GM21576 (cell line): Measurements from ENCODE around the gene DOCK1.
"Not testable (repeated sequence)": the region's sequence is repeated elsewhere in the genome, so short reads cannot be mapped to it uniquely, and the experiment has no call there.

Source experiments
- ATAC-seq: cut with Tn5 transposase; IDR thresholded peaks from one replicate; pipeline ENCODE4 v1.9.1; 2021; ENCODE audit warnings: mild to moderate bottlenecking, moderate library complexity; ENCODE audit not compliant: unreplicated experiment

The DOCK1 gene

DNA sequence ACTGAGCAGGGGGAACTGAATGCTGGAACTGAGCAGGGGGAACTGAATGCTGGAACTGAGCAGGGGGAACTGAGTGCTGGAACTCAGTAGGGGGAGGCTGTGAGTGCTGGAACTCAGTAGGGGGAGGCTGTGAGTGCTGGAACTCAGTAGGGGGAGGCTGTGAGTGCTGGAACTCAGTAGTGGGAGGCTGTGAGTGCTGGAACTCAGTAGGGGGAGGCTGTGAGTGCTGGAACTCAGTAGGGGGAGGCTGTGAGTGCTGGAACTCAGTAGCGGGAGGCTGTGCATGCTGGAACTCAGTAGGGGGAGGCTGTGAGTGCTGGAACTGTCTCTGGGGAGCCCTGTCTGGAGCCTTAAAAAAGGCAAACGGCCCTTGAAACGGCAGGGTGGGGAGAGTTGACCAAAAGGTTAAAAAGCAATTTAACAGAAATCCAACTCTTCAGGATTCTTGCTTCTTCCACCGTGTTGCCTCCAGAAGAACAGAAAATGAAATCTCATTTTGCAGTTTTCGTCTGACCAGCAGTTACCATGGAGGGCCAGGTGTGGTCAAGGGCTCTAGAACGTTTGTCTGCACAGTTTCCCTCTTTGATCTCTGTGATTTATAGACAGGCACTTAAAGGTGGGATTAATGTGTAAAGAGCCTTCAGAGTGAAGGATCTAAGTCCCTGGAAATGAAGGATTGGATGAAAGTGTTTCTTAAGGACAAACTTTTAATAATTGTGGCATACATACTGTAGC lies 19.1 kb downstream of the DOCK1 start:
- no peak for ATAC-seq

GRCh38 chr10:126924915-126925300 lies 19.7 kb downstream of the DOCK1 start:
- ATAC-seq, result no peak

- ATAC-seq, result no peak
Observed at GRCh38 chr10:126926568-126926967, 21.3 kb downstream of the DOCK1 start.

- no peak for ATAC-seq
Observed at GRCh38 chr10:126927799-126928198, 22.6 kb downstream of the DOCK1 start.

GRCh38 chr10:126928274-126928673 lies 23.0 kb downstream of the DOCK1 start:
- no peak for ATAC-seq

GRCh38 chr10:126929391-126929790 lies 24.2 kb downstream of the DOCK1 start:
- no peak for ATAC-seq

GRCh38 chr10:126930131-126930882 lies 25.1 kb downstream of the DOCK1 start:
- ATAC-seq, result no peak

- no peak for ATAC-seq
Observed at GRCh38 chr10:126930883-126931503, 25.8 kb downstream of the DOCK1 start.

DNA sequence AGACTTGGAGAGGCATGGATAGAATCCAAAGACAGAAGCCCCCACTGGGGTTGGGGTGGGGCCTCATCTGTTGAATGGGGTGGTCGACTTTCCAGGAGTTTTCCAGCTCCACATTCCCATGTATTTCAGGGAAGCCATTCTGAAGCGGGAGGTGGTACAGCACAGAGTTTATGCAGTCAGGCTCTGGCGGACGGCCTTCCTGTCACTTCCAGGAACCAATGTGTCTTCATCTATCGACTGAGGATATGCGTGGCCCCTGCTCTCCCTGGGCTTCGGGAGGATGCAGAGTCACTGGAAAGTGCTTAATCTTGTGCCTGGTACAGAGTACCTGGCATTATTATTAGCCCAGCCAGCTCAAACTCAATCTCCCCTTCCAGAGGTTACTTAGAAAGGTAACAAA lies 26.3 kb downstream of the DOCK1 start:
- no peak for ATAC-seq

- no peak for ATAC-seq
Observed at GRCh38 chr10:126932516-126932915, 27.3 kb downstream of the DOCK1 start.

DNA sequence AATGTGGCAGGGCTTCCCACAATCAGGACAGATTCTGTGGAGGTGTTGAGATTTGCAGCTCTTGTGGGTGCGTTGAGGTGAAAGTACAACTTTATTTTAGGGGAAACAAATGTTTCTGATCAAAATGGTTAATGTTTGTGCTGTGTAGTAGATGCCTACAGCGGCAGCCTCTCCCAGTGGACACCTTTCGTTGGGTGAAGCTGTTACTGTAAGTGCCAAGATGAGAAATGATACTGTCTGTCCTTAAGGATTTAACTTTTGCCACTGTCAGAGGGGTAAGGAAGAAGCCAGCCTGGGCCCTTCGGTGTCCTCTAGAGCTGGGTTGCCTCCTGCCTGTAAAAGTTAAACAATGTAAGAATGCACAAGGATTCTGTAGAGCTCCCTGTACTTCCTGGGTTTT lies 27.9 kb downstream of the DOCK1 start:
- no peak for ATAC-seq

- no peak for ATAC-seq
Observed at GRCh38 chr10:126935263-126935946, 30.2 kb downstream of the DOCK1 start.

DNA sequence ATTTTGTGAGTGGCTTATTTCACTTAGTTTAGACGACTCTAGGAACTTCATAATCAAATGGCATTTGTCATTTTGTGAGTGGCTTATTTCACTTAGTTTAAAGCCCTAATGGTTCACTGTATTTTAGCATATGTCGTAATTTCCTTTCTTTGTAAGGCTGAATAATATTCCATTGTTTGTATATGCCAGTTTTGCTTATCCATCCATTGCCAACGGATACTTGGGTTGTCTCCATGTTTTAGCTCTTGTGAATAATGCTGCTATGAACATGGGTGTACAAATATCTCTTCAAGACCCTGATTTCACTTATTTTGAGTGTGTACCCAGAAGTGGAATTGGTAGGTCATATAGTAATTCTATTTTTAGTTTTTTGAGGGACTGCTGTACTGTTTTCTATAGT lies 31.8 kb downstream of the DOCK1 start:
- no peak for ATAC-seq

GRCh38 chr10:126938121-126938520 lies 32.9 kb downstream of the DOCK1 start:
- not testable (repeated sequence) for ATAC-seq

DNA sequence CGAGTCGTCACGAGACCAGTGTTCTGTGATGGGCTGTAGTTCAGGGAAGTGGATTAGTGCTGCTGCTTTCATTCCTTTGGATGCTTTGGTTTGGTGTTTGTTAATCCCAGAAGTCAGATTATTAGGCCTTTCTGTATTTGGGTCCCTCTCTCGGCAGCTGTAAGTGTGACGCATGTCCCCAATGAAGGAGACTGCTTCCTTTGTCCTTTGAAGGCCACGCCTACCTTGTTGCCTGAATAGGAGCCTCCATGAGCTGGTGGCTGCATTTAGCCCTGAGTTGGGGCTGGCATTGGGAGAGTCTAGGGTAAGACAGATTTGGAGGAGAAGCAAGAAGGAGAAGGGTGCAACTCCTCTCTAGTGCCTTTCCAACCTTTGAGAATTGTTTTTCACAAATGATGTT lies 34.5 kb downstream of the DOCK1 start:
- ATAC-seq, result no peak

GRCh38 chr10:126940670-126941310 lies 35.6 kb downstream of the DOCK1 start:
- no peak for ATAC-seq

- ATAC-seq, result no peak
Observed at GRCh38 chr10:126944191-126944590, 39.0 kb downstream of the DOCK1 start.

DNA sequence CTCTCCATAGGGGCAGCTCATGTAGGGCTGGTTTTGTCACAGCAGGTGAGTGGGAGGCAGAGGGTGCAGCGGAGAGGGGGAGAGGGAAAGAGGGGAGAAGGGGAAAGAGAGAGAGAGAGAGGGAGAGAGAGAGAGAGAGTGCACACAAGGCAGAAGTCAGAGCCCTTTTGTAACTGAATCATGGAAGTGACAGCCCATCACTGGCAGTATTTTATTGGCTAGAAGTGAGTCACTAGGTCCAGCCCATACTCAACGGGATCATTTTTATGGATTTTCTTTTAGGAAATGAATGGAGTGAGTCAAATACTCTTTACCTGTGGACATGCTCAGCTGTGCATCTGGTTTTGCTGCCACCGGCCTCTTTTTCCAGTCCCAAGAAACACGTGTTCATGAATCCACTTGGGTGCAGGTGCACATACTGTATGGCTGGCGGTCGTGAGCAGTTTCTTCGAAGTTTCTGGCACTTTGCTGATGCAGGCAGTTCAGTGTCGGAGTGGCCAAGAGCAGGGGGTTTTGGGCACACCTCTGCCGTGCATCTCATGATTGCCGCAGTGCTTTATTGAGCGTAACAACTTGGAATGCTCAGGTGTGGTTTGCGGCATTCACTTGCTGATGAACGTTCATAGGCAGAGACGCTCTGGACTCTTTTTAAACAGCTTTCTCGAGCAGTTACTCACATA lies 40.3 kb downstream of the DOCK1 start:
- no peak for ATAC-seq

DNA sequence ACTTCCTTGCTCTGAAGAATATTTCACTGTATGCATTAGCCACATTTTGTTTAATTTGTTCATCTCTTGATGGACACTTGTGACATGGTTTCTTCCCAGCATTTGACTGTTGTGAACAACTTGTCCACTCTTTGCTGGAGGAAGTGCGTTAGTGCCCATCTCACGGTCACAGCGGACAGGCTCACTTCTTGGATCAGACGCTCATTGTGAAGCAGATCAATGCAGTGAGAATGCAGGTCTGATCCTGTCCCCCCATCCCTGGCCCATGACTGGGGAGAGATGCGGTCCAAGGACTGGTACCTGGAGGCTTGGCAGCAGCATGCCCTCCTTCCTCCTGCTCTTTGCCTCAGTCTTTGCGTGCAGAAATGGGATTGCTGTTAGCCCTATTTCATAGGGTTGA lies 41.5 kb downstream of the DOCK1 start:
- no peak for ATAC-seq

DNA sequence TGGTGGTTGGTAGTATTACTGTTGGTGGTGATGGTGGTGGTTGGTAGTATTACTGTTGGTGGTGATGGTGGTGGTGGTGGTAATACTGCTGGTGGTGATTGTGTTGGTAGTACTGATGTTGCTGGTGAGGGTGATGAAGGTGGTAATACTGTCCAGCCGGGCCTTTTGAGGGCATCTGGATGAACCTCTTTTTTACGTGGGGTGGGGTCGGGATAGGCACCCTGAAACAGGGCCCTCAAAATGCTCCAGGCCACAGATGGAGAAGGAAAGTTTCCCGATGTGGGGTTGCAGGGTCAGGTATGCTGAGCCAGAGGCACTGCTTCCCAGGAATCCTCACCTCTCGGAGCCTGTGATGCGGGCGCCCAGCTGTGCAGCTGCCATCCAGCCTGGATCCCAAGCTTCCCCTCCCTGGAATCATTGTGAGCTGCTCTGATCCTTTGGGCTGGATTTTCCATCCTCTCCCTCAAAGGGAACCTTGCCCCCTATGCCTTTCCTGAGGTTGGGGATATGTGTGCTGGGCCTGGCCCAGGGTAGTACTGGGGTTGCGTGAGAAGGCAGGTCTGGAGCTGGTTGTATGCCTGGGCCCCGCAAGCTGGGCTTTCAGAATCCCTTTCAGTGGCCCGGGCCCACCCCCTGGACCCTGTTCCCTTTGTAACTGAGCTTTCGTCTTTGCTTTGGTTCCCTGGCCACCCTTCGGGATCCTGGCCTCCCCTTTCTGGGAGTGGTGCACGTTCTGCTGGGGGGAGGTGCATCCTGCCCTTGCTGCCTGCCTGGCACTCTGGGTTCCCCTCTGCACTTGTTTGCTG lies 43.3 kb downstream of the DOCK1 start:
- no peak for ATAC-seq
